Activated naive CD8-positive, alpha-beta T cell (primary cell): ENCODE data around the gene CCR3.

Source experiments
- H3K27ac Mint-ChIP-seq: one replicate; pipeline ENCODE4 v1.8.0; 2021; ENCODE audit warnings: mixed read lengths
- H3K27me3 Mint-ChIP-seq: one replicate; pipeline ENCODE4 v1.8.0; 2021; ENCODE audit warnings: mixed read lengths
- H3K36me3 Mint-ChIP-seq: one replicate; pipeline ENCODE4 v1.8.0; 2021; ENCODE audit warnings: mixed read lengths
- H3K4me1 Mint-ChIP-seq: one replicate; pipeline ENCODE4 v1.8.0; 2021; ENCODE audit warnings: low read depth, mixed read lengths
- H3K4me3 Mint-ChIP-seq: one replicate; pipeline ENCODE4 v1.8.0; 2021; ENCODE audit warnings: mild to moderate bottlenecking, mixed read lengths
- H3K9me3 Mint-ChIP-seq: one replicate; pipeline ENCODE4 v1.8.0; 2021; ENCODE audit warnings: low read depth, mixed read lengths

Gene CCR3

DNA sequence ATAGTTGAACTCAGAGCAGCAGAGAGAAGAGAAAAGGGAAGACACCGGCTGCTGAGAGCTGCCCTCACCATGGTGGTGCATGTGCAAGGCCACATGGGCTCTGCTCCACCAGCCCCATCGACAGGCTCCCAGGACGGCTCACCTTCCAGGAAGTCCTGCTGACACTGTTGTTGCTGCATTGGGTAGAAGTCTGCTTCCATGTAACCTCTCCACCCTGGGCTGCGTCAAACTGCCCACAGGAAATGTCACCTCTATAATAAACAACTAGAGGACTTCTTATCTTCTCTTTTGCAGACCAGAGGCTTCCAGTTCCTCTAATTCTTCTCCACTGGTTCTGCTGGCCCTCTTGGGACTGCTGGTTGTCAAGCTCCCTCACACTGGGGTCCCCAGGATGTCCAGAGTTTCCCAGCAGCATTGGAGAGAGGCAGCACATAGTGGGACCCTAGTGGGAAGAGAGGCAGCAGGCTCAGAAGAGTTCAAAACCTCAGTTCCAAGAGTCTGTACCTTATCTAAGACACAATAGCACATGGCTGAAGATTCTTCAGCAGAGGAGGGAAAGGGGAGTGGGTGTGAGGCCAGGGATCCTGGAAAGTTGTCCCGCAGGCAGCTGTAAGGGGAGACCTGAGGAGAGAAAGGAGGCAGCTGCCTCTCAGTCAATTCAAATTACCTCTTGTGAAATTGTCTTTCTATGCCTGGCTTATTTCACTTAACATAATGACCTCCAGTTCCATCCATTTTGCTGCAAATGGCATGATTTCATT, 5.8 kb upstream of the CCR3 start:
- Mint-ChIP-seq H3K27me3 (peaks cover 6% of the 10 kb centered on the region), H3K36me3 (no peaks in the 10 kb centered on the region), H3K27ac (no peak overlapping the region), H3K4me1 (no peaks in the 10 kb centered on the region), H3K4me3 (no peak overlapping the region), H3K9me3 (no peaks in the 10 kb centered on the region)

DNA sequence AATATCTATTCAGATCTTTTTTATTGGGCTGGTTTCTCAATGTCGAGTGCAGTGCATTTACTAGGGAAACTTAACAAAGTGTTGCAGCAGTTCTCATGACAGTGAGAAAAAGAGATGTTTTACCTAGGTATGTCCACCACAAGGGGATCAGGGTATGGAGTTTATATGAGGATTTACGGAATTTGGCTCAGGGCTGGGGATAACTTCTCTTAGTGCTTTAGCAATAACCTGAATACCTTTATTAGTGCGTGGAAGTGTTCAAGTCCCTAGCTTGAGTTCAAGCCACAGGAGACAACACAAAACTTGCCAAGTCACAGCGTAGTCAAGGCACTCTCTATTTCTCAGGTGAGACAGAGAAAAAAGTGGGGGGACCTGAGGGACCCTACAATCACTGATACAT, 3.9 kb upstream of the CCR3 start:
- no peak overlapping the region for H3K27ac Mint-ChIP-seq

DNA sequence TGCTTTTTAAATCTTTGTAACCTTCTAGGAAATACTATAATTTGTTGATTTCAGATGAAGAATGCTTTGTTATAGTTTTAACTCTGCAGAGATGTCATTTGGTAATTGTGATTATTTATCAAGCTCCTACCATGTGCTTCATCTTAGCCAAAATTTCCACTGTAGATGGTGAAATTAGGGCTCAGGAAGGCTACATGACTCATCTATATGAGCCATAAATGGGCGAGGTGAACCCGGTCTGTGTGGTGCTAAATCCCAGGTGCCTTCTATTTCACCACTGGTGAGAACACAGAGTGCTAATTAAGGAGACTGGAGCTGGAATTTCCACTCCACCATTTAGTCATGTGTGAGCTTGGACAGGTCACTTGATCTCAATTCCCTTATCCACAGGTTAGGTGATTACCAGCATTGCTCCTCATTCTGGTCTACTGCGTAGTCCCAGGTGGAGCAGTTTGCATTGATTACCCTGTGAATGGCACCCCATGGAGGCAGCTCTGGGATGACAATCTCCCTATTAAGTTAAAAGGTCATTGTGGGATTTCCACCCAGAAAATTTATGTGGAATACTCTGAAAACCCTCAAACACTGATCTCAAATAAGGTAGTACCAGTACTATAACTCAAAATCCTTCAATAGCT, 2.8 kb upstream of the CCR3 start:
- Mint-ChIP-seq H3K27me3 (peaks cover 8% of the 10 kb centered on the region), H3K9me3 (no peaks in the 10 kb centered on the region), H3K27ac (no peak overlapping the region), H3K4me3 (no peak overlapping the region), H3K4me1 (no peaks in the 10 kb centered on the region), H3K36me3 (no peaks in the 10 kb centered on the region)

More for the DNA sequence above, 3.9 kb upstream of the CCR3 start:
- H3K4me3 Mint-ChIP-seq: no peak overlapping the region
- no peaks in the 10 kb centered on the region for H3K9me3 Mint-ChIP-seq
- H3K27me3 Mint-ChIP-seq: peaks cover 7% of the 10 kb centered on the region
- H3K4me1 Mint-ChIP-seq: no peaks in the 10 kb centered on the region
- H3K36me3 Mint-ChIP-seq: no peaks in the 10 kb centered on the region

DNA sequence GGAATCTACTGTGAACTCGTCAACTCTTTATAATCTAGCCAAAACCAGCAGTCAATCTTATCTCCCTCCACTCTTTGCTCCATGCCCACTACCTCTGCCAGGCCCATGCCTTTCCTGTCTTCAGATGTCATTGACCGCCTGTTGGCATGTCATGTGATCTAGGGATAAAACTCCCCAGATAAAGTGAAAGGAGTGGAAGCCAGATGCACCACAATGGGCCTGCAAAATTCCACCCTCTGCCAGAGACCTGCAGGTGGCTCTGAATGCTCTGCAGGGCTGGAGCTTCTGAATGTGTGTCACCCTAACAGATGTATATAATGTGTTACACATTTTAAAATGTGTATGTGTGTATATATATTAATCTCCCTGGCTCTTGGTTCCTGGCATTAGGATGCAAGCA, 2.3 kb upstream of the CCR3 start:
- Mint-ChIP-seq H3K36me3 (no peaks in the 10 kb centered on the region), H3K4me3 (no peak overlapping the region), H3K27me3 (peaks cover 8% of the 10 kb centered on the region), H3K27ac (no peak overlapping the region), H3K9me3 (no peaks in the 10 kb centered on the region), H3K4me1 (no peaks in the 10 kb centered on the region)

DNA sequence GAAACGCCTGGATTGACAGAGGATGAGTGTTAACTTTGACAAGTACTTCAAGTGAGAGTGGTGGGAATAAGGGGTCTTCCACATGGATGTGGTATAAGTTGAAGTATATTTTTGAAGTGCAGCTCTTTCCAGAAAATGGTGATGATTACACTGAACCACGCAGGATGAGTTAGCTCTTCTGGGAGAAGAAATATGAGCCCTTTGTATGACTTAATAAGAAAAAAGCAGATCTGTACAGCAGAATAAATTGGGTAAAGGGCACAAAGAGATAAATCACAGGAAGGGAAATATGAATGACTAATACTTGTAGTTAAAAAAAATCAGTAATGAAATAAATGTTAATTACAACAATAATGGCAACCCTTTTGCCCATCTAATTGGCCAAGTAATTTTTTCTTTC, 1.3 kb downstream of the CCR3 start:
- Mint-ChIP-seq H3K36me3 (no peaks in the 10 kb centered on the region), H3K4me1 (no peaks in the 10 kb centered on the region), H3K4me3 (no peak overlapping the region), H3K27ac (no peak overlapping the region), H3K27me3 (peaks cover 8% of the 10 kb centered on the region), H3K9me3 (no peaks in the 10 kb centered on the region)

DNA sequence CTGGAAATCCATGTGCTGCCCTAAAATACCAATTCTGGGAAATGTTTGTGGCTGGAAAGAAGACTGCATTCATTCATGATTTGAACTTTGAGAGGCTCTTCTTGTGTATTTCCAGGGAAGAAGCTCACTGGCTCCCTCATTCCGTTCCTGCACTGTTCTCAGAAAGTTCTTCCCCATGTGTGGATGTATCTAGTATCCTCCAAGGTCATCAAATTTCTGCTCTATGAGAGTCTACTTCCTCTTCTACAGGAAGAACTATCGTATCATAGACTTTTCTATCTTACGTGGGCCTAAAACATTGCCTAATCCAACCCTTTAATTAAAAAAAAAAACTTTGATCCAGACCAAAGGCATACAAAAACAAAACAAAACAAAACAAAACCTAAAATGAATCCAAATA, 2.9 kb downstream of the CCR3 start:
- Mint-ChIP-seq H3K27ac (no peak overlapping the region), H3K9me3 (no peaks in the 10 kb centered on the region), H3K27me3 (peaks cover 7% of the 10 kb centered on the region), H3K4me3 (no peak overlapping the region), H3K36me3 (no peaks in the 10 kb centered on the region), H3K4me1 (no peaks in the 10 kb centered on the region)

DNA sequence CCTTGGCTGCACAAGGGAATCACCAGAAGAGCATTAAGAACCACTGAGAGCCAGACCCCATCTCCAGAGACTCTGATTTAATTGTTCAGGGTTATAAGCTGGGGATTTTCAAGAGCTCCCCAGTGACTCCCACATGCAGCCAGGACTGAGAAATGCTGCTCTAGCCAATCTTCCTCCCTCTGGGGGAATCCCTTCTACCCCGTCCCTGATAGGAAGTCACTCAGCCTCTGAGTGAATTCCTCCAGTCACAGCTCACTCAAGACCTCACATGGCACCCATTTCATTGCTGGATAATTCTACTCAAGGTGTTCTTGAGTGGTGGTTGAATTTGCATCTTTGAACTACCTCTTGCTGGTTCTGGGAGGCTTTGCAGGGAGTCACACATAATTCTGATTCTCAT, 10.7 kb downstream of the CCR3 start:
- Mint-ChIP-seq H3K27ac (no peak overlapping the region), H3K27me3 (peaks cover 4% of the 10 kb centered on the region), H3K36me3 (peaks cover under 1% of the 10 kb centered on the region), H3K4me3 (no peak overlapping the region), H3K4me1 (no peaks in the 10 kb centered on the region), H3K9me3 (no peaks in the 10 kb centered on the region)

DNA sequence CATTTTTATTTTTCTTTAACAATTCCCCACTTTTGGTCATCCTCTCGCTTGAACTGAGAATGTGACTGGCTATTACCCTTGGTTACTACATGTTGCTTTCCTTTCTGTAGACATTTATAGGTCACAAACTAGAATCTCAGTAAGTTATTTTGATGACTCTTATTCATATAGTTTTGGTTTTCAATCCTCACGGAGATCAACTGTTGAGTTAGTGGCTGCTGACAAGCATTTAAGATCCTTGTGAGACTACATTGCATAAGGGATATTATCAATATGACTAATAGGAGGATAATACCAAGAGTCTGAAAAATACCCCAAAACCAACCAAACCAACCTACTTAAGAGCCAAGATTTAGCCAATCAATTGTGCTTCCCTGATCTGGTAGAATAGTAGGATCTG, 16.3 kb downstream of the CCR3 start:
- H3K27ac Mint-ChIP-seq: no peak overlapping the region

DNA sequence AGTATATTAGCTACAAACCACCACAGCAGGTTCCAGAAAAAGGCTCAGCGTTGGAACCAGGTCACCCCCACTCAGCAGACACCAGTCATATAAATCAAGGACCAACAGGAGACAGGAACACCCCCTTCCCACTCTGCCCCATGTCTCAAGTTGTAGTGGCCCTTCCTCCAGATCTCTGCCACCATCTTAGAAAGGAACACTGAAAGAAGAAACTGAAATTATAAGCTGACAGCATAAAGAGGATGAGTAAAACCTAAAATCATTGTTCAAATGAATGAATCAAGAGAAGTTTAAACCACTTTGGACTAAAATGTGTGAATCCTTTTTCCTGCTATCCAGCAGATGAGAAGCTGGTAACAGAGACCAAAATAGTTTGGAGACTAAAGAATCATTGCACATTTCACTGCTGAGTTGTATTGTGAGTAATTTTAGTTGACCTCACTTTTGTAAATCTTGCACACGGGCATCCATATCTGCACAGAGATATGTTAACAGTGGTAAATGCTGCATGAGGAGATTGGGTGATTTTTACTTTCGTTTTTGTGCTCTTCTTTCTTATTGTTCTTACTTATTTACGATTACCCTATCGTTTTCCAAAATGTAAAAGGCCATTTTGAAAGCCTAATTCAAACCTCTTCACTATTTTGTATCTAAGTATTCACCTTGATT, 19.8 kb downstream of the CCR3 start:
- no peaks in the 10 kb centered on the region for H3K27me3 Mint-ChIP-seq
- peaks cover 6% of the 10 kb centered on the region for H3K36me3 Mint-ChIP-seq
- H3K27ac Mint-ChIP-seq: no peak overlapping the region
- peaks cover 6% of the 10 kb centered on the region for H3K4me1 Mint-ChIP-seq
- no peak overlapping the region for H3K4me3 Mint-ChIP-seq
- peaks cover 10% of the 10 kb centered on the region for H3K9me3 Mint-ChIP-seq

More for the DNA sequence above, 16.3 kb downstream of the CCR3 start:
- Mint-ChIP-seq H3K4me1 (peaks cover 6% of the 10 kb centered on the region), H3K27me3 (no peaks in the 10 kb centered on the region), H3K36me3 (peaks cover 6% of the 10 kb centered on the region), H3K4me3 (no peak overlapping the region), H3K9me3 (peaks cover 10% of the 10 kb centered on the region)

DNA sequence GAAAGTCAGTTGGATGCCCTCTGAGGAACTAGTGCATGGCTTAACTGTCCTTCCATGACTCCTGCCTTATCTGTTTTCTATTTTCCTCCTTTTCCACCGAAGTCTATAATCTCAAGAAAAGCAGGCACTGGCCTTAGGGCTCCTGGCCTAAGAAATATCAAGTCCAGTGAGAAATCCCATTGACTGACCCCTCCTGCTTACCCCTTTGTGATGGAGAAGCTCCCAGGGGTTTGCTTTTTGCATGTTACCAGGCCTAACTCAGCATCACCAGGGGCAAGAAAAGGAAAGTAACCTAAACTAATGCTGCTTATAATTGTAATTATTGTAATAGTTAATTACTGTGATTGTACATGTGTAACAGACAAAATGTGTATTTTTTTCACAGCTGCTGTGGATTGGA, 21.7 kb downstream of the CCR3 start:
- H3K9me3 Mint-ChIP-seq: peaks cover 10% of the 10 kb centered on the region
- H3K27ac Mint-ChIP-seq: no peak overlapping the region
- H3K36me3 Mint-ChIP-seq: peaks cover 6% of the 10 kb centered on the region
- peaks cover 6% of the 10 kb centered on the region for H3K4me1 Mint-ChIP-seq
- peaks cover 2% of the 10 kb centered on the region for H3K27me3 Mint-ChIP-seq
- H3K4me3 Mint-ChIP-seq: no peak overlapping the region

DNA sequence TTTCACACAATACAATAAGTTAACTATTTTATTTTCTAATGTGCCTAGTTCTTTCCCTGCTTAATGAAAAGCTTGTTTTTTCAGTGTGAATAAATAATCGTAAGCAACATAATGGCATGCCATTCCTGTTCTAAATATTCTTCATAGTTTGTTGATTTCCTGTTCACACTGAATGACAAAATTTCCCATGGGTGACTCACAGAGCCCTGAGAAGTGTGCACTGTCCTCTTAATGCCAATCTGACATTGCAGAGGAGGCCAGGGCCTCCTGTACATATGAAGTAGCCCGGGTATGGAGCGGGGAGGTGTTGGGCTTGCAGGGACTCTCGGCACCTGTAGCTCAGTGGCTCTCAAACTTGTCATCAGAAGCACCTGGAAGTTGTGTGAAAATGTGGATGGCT, 24.3 kb downstream of the CCR3 start:
- Mint-ChIP-seq H3K4me1 (peaks cover 8% of the 10 kb centered on the region), H3K27me3 (peaks cover 3% of the 10 kb centered on the region), H3K27ac (no peak overlapping the region), H3K9me3 (no peaks in the 10 kb centered on the region), H3K36me3 (peaks cover 3% of the 10 kb centered on the region), H3K4me3 (no peak overlapping the region)

DNA sequence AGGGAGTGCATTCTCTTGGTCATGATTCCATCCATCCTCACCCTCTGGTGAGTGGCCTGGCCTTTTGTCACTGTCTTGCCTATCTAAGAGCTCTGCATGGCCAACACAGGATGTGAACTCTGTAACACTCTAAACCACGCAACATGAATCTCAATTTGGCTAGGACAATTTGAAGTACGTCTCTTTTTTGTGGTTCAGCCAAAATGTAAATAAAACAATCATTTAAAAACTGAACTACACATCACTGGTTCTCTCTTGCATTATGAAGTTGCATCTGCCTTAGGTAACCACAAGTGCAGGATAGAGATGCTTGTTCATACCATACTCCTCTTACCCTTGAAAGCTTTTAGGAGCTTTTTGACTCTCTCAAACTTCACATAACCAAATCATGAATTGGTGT, 27.3 kb downstream of the CCR3 start:
- Mint-ChIP-seq H3K4me3 (no peak overlapping the region), H3K4me1 (peaks cover 3% of the 10 kb centered on the region), H3K27ac (no peak overlapping the region), H3K9me3 (no peaks in the 10 kb centered on the region), H3K27me3 (peaks cover 3% of the 10 kb centered on the region), H3K36me3 (peaks cover 3% of the 10 kb centered on the region)

DNA sequence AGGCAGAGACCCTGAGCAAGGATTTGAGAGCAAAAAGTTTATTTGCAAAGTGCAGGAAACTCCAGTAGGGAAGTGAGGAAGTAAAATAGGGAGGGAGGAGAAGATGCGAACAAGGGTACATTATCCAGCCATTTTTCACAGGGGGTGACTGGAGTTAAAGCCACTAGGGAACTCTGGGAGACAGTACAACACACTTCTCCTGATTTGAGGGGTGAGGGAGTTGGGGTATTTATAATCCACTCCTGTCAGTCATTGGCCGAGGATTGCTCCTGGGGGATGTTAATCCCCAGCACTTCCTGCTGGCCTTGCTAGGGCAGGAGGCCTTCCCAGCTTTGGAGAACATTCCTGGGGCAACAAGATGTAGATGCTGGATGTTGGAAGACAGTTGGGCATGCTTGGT, 28.2 kb downstream of the CCR3 start:
- Mint-ChIP-seq H3K27ac (no peak overlapping the region), H3K36me3 (peaks cover 3% of the 10 kb centered on the region), H3K4me3 (no peak overlapping the region), H3K27me3 (peaks cover 3% of the 10 kb centered on the region), H3K4me1 (peaks cover 3% of the 10 kb centered on the region), H3K9me3 (no peaks in the 10 kb centered on the region)

DNA sequence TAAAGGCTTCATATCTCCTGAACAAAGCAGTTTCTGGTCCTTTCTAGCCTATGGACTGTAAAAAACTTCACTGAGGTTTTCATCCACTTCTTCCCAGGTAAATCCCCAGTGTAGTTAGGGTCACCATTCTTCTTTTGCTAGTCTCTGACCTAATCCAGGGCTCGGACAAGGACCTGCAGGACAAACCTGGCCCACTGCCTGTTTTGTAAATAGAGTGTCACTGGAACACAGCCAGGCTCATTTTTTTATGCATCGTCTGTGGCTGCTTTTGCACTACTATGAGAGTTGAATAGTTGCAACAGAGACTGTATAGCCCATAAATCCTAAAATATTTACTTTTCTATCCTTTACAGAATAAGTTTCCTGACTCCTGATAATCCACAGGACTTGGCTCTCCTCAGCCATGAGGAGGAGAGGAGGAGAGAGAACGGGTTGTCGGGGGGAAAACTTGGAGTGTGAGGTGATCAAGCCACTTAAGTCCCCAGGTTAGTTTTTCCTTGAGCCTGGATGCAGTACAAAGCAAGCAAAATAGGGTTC, 29.0 kb downstream of the CCR3 start:
- Mint-ChIP-seq H3K27ac (no peak overlapping the region), H3K4me3 (no peak overlapping the region), H3K27me3 (peaks cover 3% of the 10 kb centered on the region), H3K4me1 (peaks cover 3% of the 10 kb centered on the region), H3K9me3 (no peaks in the 10 kb centered on the region), H3K36me3 (peaks cover 3% of the 10 kb centered on the region)

DNA sequence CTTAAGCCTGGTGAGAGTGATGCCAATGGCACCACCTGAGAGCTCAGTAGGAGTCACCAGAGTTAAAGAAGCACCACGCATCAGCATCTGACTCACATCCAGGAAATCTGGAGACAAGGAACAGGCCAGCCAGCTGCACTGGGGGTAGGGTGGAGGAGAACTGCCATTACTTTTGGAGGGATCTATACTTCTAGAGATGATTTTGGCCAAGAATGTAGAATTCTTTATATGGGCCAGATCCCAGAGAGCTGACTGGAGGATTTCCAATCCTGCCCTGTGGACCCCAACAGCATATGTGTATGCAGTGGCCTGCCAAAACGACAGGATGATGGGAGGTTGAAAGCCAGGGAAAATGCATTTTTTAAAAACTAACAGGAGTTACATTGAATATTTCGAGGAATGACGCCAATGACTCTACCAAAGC, 29.8 kb downstream of the CCR3 start:
- Mint-ChIP-seq H3K4me3 (no peak overlapping the region), H3K27ac (no peak overlapping the region), H3K27me3 (peaks cover 3% of the 10 kb centered on the region), H3K36me3 (peaks cover 3% of the 10 kb centered on the region), H3K9me3 (no peaks in the 10 kb centered on the region), H3K4me1 (peaks cover 8% of the 10 kb centered on the region)
